ENCODE results near the gene NMUR1. TPM values are rescaled to one million over a fixed set of nuclear protein-coding genes. Genes with fewer than 3 reads are reported as not detected.
"Not testable (repeated sequence)": the region's sequence is repeated elsewhere in the genome, so short reads cannot be mapped to it uniquely, and the experiment has no call there.

NMUR1 gene
- total RNA-seq, 1 experiment from 2014 or later: not detected

DNA sequence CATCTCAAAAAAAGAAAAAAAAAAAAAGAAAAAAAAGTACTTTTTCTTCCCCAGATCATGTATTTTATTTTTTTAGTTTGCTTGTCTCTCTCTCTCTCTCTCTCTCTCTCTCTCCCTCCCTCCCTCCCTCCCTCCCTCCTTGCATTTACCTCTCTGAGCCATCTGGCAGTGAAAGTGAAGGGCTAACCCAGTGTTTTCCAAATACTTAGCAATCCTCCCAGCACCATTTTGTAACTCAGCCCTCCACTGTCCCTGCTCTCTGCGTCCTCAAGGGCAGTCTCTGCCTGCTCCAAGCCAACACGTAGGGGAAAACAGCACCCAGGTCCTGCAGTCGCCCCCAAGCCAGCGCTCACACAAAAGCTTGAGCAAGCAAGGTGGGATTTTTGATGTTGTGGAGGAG is 42.9 kb upstream of the NMUR1 start:
- Histone ChIP-seq H3K4me3 (ENCODE audit: low read depth, low read length) (no peak overlapping the region), H3K36me3 (ENCODE audit: control insufficient read depth, insufficient read depth, low read length) (no peaks in the 10 kb centered on the region), H3K4me1 (no peaks in the 10 kb centered on the region; the same call in 1 of the 2 replicates), H3K27me3 (replicated peaks; ENCODE audit: control insufficient read depth, insufficient read depth, low read length) (no peaks in the 10 kb centered on the region), H3K9me3 (no peaks in the 10 kb centered on the region)
- CTCF ChIA-PET: no interaction called here
- no peak overlapping the region for H3K27ac Mint-ChIP-seq (ENCODE audit: unreplicated experiment)
- intact Hi-C loops (cut with micrococcal nuclease; ENCODE audit: unreplicated experiment): no loop called here
- H3K36me3 Mint-ChIP-seq (ENCODE audit: insufficient read depth, unreplicated experiment): no peaks in the 10 kb centered on the region
- H3K4me3 Mint-ChIP-seq (ENCODE audit: unreplicated experiment): no peak overlapping the region
- H3K9me3 Mint-ChIP-seq (ENCODE audit: unreplicated experiment): no peaks in the 10 kb centered on the region
- H3K4me1 Mint-ChIP-seq (ENCODE audit: low read depth, unreplicated experiment): no peaks in the 10 kb centered on the region
- no TSS peak for BruUV-seq (replicated peaks)
- no peaks in the 10 kb centered on the region for H3K27me3 Mint-ChIP-seq (ENCODE audit: insufficient read depth, unreplicated experiment)
- DNase-seq: no peak
- POLR2A ChIA-PET: no interaction called here
- TF ChIP-seq, protein P1, sequence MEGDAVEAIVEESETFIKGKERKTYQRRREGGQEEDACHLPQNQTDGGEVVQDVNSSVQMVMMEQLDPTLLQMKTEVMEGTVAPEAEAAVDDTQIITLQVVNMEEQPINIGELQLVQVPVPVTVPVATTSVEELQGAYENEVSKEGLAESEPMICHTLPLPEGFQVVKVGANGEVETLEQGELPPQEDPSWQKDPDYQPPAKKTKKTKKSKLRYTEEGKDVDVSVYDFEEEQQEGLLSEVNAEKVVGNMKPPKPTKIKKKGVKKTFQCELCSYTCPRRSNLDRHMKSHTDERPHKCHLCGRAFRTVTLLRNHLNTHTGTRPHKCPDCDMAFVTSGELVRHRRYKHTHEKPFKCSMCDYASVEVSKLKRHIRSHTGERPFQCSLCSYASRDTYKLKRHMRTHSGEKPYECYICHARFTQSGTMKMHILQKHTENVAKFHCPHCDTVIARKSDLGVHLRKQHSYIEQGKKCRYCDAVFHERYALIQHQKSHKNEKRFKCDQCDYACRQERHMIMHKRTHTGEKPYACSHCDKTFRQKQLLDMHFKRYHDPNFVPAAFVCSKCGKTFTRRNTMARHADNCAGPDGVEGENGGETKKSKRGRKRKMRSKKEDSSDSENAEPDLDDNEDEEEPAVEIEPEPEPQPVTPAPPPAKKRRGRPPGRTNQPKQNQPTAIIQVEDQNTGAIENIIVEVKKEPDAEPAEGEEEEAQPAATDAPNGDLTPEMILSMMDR (IDR thresholded peaks at IDR 0.05; ENCODE audit: insufficient read depth in 1 of 2, low read depth in 1 of 2, low read length in 1 of 2, severe bottlenecking in 1 of 2, unreplicated experiment in 1 of 2): no peak

DNA sequence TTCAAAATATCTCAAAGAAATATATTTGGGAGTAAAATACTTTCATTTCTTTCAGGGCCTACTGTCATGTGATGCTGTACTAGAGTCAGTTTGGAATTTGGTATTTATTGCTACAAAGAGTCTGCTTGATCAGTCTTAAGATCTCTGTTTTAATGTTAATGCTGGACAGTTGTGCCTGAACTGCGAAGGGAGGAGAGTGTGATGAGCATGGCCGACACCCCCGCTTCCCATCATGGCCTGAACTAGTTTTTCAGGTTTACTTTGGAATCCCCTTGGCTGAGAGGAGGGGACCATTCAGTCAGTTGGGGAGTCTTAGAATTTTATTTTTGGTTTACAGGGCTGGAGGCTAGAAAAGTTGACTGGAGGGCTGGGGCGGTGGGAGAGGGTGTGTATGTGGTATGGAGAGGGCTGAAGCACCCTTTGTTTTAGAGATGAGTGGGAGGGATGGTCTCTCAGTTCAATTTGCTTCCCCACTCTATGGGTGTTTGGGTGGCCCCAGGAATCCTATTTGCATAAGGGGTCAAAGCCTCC is 41.5 kb upstream of the NMUR1 start:
- H3K27ac Mint-ChIP-seq (ENCODE audit: unreplicated experiment): peak overlapping the region; percentile 57
- no peaks in the 10 kb centered on the region for H3K4me1 Mint-ChIP-seq (ENCODE audit: low read depth, unreplicated experiment)
- ChIA-PET POLR2A (no interaction called here), CTCF (no interaction called here)
- H3K9me3 ChIP-seq: no peaks in the 10 kb centered on the region
- H3K4me1 ChIP-seq: no peaks in the 10 kb centered on the region; the same call in 1 of the 2 replicates
- no peaks in the 10 kb centered on the region for H3K27me3 ChIP-seq (replicated peaks; ENCODE audit: control insufficient read depth, insufficient read depth, low read length)
- H3K4me3 Mint-ChIP-seq (ENCODE audit: unreplicated experiment): no peak overlapping the region
- no peak overlapping the region for H3K4me3 ChIP-seq (ENCODE audit: low read depth, low read length)
- DNase-seq: no peak
- no peaks in the 10 kb centered on the region for H3K36me3 ChIP-seq (ENCODE audit: control insufficient read depth, insufficient read depth, low read length)
- no peaks in the 10 kb centered on the region for H3K27me3 Mint-ChIP-seq (ENCODE audit: insufficient read depth, unreplicated experiment)
- H3K9me3 Mint-ChIP-seq (ENCODE audit: unreplicated experiment): no peaks in the 10 kb centered on the region
- H3K36me3 Mint-ChIP-seq (ENCODE audit: insufficient read depth, unreplicated experiment): no peaks in the 10 kb centered on the region
- no TSS peak for BruUV-seq (replicated peaks)
- TF ChIP-seq, protein P1 (IDR thresholded peaks at IDR 0.05; ENCODE audit: insufficient read depth in 1 of 2, low read depth in 1 of 2, low read length in 1 of 2, severe bottlenecking in 1 of 2, unreplicated experiment in 1 of 2): no peak
- intact Hi-C loops (cut with micrococcal nuclease; ENCODE audit: unreplicated experiment): no loop called here

DNA sequence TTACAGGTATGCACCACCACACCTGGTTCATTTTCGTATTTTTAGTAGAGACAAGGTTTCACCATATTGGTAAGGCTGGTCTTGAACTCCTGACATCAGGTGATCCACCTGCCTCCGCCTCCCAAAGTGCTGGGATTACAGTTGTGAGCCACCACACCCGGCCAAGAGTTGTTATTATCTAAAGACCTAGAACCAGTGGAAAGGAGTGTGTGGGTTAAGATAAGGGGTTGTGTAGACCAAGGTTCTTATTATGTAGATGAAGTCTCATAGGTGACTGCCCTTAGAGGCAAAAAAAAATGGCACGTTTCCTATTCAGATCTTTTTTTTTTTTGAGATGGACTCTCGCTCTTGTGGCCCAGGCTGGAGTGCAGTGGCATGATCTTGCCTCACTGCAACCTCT is 40.7 kb upstream of the NMUR1 start:
- H3K36me3 Mint-ChIP-seq (ENCODE audit: insufficient read depth, unreplicated experiment); H3K4me3 ChIP-seq (ENCODE audit: low read depth, low read length); DNase-seq; H3K27ac Mint-ChIP-seq (ENCODE audit: unreplicated experiment); POLR2A ChIA-PET; intact Hi-C loops (cut with micrococcal nuclease; ENCODE audit: unreplicated experiment); H3K9me3 Mint-ChIP-seq (ENCODE audit: unreplicated experiment); H3K4me1 ChIP-seq; H3K27me3 ChIP-seq (replicated peaks; ENCODE audit: control insufficient read depth, insufficient read depth, low read length); H3K4me3 Mint-ChIP-seq (ENCODE audit: unreplicated experiment); H3K4me1 Mint-ChIP-seq (ENCODE audit: low read depth, unreplicated experiment); H3K36me3 ChIP-seq (ENCODE audit: control insufficient read depth, insufficient read depth, low read length); BruUV-seq (replicated peaks); H3K9me3 ChIP-seq; H3K27me3 Mint-ChIP-seq (ENCODE audit: insufficient read depth, unreplicated experiment): not testable (repeated sequence)
- CTCF ChIA-PET: interaction anchor here (0.6 kb wide), 1 partner anchor 107 kb away, joined by 5 read pairs; no protein-coding TSS in a partner anchor
